Amniotic stem cell (primary cell): ENCODE measurements around the gene HLX.

Source experiments
- DNase-seq: peaks from one replicate; lab custom pipeline; 2025; lab: John Stamatoyannopoulos, UW

Gene HLX, protein sequence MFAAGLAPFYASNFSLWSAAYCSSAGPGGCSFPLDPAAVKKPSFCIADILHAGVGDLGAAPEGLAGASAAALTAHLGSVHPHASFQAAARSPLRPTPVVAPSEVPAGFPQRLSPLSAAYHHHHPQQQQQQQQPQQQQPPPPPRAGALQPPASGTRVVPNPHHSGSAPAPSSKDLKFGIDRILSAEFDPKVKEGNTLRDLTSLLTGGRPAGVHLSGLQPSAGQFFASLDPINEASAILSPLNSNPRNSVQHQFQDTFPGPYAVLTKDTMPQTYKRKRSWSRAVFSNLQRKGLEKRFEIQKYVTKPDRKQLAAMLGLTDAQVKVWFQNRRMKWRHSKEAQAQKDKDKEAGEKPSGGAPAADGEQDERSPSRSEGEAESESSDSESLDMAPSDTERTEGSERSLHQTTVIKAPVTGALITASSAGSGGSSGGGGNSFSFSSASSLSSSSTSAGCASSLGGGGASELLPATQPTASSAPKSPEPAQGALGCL

DNA sequence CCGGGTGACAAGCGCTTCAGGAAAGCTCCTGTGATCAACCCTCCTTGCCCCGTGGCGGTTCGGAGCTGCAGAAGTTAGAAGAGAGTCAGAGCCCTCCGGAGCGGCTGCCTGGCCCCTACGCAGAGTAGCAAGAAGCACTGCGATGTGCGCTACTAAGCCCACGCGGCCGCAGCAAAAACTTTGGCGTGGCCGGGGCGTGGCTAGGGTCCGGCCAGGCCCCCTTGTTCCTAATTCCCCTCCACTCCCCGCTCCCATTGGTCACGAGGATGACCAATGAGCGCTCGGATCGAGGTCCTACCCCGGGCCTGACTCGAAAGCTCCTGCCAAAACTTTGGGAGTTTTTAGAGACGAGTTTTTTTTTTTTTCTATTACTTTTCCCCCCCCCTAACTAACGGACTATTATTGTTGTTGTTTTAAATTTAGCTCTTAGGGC, at the start of gene HLX:
TSS of gene HLX (plus strand) at position 368 of the 433 bp plus-strand sequence. CDS start 415 bp downstream, outside the sequence.
- peak; percentile 80 for DNase-seq

GRCh38 chr1:220833436-220833835, 45.8 kb upstream of the HLX start:
- no peak for DNase-seq

GRCh38 chr1:220834155-220834870, 44.9 kb upstream of the HLX start:
- DNase-seq, result no peak

GRCh38 chr1:220838578-220838977, 40.7 kb upstream of the HLX start:
- DNase-seq, result no peak

DNA sequence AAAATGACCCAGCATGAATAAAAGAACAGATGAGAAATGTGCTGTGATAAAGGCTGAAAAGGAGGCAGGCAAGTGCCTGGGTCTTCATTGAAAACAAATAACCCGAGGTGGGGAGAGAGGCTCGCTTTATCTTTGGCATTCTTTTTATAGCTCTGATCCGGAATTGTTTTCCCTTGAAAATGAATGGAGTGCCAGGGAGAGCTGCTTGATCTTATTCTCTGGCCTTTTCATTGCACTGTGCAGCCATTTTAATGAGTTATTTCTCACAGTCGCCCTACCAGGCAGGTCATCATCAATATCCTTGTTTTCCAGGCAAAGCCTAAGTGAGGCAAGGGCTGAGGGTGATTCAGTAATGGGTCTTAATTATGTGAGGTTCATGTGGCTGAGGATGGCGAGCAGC, 39.8 kb upstream of the HLX start:
- DNase-seq, result no peak

GRCh38 chr1:220841293-220841692, 38.0 kb upstream of the HLX start:
- no peak for DNase-seq

- no peak for DNase-seq
Measured at GRCh38 chr1:220843481-220844011, 35.7 kb upstream of the HLX start.

DNA sequence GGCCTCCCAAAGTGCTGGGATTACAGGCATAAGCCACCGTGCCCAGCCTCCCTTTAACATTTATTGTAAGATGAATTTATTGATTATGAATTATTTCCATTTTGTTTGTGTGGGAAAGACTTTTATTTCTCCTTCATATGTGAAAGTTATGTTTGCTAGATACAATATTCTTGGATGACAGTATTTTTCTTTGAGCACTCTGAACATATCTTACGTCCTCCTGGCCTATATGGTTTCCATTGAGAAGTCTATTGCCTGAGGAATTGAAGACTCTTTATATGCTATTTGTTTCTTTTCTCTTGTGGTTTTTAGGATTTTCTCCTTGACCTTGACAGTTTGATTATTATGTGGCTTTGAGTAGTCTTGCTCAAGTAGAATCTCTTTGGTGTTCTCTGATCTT, 26.8 kb upstream of the HLX start:
- no peak for DNase-seq

GRCh38 chr1:220872296-220872695, 6.9 kb upstream of the HLX start:
- no peak for DNase-seq

GRCh38 chr1:220873087-220873486, 6.2 kb upstream of the HLX start:
- no peak for DNase-seq

GRCh38 chr1:220873868-220874655, 5.2 kb upstream of the HLX start:
- peak; percentile 5 for DNase-seq

GRCh38 chr1:220875260-220875659, 4.0 kb upstream of the HLX start:
- no peak for DNase-seq

DNA sequence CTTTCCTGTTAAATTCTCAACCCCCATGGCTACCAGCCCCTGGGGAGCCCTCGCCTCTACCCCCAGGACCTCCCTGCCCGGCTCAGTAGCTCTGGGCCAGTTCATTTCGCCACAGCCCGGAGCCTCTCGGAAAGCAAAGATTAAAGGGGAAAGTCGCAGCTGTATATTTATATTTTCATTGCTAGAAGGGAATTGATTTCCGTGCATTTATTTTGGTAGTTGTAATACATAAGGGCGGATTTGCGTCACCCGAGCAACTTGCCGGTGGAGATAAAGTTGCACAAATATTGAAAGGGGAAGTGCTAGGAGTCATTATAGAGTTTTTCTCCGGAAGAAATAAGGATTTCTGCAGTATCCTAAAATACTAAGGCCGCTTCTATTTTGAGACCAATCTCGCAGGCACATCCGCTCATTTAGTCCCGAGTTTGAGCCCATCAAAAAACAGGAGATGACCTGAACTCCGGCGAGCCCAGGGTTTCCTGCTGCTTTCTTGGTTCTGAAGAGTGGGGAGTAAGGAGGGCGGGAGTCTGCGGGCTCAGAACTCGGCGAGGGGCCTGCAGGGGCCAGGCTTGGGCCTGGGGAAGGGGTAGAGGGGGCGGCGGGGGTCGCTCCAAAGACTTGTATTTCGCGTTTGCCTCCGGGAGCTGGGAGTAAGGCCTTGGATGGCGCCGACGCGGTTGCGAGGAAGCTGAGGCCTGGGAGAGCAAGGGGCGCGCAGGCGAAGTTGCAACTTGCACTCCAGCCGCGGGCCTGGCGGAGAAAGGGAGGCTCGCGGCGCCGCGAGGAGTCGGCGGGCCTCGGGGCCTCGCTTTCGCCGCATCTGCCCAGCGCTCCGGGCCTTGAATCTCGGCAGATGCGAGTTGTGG, 2.5 kb upstream of the HLX start:
- no peak for DNase-seq

GRCh38 chr1:220877377-220878095, 1.7 kb upstream of the HLX start:
- no peak for DNase-seq

- no peak for DNase-seq
Measured at GRCh38 chr1:220878191-220879075, 810 bp upstream of the HLX start.

DNA sequence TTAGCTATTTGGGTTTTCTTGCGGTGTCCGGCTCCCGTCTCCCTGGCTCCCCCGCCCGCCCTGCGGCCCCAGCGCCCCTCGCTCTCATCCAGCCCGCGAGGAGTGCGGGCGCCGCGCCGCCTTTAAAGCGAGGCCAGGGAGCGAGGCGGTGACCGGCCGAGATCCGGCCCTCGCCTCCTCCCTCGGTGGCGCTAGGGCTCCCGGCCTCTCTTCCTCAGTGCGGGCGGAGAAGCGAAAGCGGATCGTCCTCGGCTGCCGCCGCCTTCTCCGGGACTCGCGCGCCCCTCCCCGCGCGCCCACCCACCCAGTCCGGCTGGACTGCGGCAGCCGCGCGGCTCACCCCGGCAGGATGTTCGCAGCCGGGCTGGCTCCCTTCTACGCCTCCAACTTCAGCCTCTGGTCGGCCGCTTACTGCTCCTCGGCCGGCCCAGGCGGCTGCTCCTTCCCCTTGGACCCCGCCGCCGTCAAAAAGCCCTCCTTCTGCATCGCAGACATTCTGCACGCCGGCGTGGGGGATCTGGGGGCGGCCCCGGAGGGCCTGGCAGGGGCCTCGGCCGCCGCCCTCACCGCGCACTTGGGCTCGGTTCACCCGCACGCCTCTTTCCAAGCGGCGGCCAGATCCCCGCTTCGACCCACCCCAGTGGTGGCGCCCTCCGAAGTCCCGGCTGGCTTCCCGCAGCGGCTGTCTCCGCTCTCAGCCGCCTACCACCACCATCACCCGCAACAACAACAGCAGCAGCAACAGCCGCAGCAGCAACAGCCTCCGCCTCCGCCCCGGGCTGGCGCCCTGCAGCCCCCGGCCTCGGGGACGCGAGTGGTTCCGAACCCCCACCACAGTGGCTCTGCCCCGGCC, 492 bp downstream of the HLX start:
- no peak for DNase-seq

DNA sequence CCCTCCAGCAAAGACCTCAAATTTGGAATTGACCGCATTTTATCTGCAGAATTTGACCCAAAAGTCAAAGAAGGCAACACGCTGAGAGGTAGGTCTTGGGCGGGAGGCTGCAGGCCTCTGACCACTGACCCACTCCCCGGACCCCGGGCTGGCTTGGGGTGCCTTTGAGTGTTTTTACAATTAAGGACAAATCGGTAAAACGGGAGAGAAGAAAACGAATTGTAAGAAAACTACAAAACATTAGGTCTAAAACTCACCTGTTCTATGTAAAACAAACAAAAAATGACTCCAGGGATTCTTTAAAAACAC, 1.1 kb downstream of the HLX start:
- no peak for DNase-seq

DNA sequence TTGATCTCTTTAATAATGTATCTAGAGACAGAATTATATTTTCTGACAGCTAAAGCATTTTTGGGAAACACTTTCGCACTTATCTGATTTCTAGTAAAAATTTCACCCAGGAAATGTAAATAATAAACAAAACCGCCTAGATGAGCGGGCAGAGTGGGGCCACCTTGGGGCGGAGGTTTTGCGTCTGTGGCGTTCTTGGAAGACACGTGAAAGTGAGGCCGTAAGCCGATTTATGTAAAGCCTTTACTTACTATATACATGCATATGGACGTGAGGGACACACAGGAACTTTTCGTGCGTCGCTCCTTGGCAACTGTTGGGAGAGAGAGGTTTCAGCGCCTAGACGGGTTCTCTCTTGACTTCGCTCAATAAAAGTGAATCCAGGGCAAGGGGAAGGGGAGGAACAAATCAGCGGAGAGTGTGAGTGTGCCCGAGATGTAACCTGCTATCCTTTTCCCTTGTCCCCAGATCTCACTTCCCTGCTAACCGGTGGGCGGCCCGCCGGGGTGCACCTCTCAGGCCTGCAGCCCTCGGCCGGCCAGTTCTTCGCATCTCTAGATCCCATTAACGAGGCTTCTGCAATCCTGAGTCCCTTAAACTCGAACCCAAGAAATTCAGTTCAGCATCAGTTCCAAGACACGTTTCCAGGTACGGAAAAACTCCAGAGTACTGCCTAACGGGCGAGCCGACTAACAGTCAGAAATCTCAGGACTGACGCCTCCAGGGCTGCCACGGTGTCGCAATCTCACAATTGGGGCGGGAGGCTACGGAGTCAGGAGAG, 1.7 kb downstream of the HLX start:
- no peak for DNase-seq
